NB4 (cell line): ENCODE results near the gene GUCY1A1.

Source experiments
- DNase-seq: peaks from one replicate; pipeline ENCODE4 v3.0.0; 2010; ENCODE audit warnings: low read depth
- H3K4me3 ChIP-seq: one replicate; pipeline ENCODE4 v1.5.1; 2011; ENCODE audit warnings: mild to moderate bottlenecking, low read depth, low read length, moderate library complexity
- MYC ChIP-seq: IDR thresholded peaks from 2 replicates; pipeline ENCODE4 v1.6.1; 2011; ENCODE audit warnings: low read depth, low read length
- POLR2A ChIP-seq: IDR thresholded peaks from 2 replicates; pipeline ENCODE4 v1.6.1; 2011; ENCODE audit warnings: mild to moderate bottlenecking; ENCODE audit not compliant: insufficient read length; ENCODE audit errors: extremely low read depth
- TF ChIP-seq, protein P1 (sequence below): IDR thresholded peaks from one replicate; pipeline ENCODE4 v1.5.1; 2012; ENCODE audit warnings: low read depth, low read length
- TF ChIP-seq, protein P2 (sequence below): IDR thresholded peaks from 2 replicates; pipeline ENCODE4 v1.6.1; 2011; ENCODE audit warnings: low read depth, low read length

Gene GUCY1A1

DNA sequence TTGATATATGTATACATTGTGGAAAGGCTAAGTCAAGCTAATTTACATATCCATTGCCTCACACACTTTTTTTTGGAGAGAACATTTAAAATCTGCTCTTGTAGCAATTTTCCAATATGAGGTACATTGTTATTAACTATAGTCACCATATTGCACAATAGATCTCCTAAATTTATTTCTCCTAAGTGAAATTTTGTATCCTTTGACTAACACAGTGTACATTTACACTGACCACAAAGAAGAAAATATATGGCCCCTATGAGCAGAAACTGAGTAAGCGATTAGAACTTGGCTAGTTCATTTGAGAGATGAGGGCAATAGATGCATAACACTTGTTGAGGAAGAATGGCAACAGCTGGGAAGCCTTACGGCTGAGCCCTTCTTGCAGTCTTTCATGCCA lies 71.9 kb downstream of the GUCY1A1 start:
- no peak for TF ChIP-seq MYC
- TF ChIP-seq, protein P1, sequence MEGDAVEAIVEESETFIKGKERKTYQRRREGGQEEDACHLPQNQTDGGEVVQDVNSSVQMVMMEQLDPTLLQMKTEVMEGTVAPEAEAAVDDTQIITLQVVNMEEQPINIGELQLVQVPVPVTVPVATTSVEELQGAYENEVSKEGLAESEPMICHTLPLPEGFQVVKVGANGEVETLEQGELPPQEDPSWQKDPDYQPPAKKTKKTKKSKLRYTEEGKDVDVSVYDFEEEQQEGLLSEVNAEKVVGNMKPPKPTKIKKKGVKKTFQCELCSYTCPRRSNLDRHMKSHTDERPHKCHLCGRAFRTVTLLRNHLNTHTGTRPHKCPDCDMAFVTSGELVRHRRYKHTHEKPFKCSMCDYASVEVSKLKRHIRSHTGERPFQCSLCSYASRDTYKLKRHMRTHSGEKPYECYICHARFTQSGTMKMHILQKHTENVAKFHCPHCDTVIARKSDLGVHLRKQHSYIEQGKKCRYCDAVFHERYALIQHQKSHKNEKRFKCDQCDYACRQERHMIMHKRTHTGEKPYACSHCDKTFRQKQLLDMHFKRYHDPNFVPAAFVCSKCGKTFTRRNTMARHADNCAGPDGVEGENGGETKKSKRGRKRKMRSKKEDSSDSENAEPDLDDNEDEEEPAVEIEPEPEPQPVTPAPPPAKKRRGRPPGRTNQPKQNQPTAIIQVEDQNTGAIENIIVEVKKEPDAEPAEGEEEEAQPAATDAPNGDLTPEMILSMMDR: no peak
- TF ChIP-seq, protein P2, sequence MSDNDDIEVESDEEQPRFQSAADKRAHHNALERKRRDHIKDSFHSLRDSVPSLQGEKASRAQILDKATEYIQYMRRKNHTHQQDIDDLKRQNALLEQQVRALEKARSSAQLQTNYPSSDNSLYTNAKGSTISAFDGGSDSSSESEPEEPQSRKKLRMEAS: no peak
- TF ChIP-seq POLR2A: no peak
- no peak for DNase-seq
- H3K4me3 ChIP-seq: no peak overlapping the region

DNA sequence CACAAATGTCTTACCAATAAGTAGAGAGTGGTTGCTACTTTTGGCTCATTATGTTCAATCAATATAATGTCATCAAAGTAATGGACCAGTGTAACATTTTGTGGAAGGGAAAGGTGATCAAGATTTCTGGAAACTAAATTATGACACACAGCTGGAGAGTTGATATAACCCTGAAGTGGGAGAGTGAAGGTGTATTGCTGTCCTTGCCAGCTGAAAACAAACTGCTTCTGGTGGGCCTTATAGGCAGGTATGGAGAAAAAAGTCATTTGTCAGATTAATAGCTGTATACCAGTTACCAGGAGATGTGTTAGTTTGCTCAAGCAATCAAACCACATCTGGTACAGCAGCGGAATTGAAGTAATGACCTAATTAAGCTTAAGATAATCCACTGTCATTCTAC lies 74.9 kb downstream of the GUCY1A1 start:
- DNase-seq: no peak
- no peak overlapping the region for H3K4me3 ChIP-seq
- TF ChIP-seq, protein P2: no peak
- TF ChIP-seq POLR2A: no peak
- TF ChIP-seq, protein P1: no peak
- TF ChIP-seq MYC: no peak

DNA sequence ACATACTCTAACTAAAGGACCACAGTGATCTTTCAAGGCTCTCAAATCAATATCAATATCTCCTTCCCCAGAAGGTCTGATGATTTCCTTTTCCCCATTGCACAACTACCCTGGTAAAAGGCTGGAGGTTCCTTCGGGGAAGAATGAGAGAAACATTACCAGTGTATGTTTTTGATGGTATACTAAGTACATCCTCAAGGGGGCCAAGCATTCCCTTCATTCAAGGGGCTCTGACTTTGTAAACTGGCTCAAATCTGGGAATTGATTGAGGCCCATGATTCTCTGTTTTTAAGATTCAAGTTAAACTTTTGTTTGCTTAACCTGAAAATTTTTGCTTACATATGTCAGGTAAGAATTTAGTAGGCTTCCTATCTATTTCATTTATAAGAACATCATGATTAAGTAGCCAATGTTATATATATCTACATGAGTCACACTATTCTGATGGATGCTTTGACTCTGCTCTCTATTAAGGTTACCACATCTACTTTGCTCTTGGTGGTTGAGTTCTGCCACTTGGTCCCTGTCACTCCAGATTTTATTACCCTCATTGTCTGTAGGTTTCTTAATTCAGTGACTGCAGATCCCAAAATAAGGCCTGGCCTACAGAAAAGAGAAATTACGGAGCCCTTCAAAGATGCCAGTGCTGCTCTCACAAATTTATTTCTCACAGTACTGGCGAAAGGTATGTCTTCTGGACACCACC lies 75.8 kb downstream of the GUCY1A1 start:
- TF ChIP-seq, protein P2: no peak
- TF ChIP-seq, protein P1: no peak
- DNase-seq: no peak
- H3K4me3 ChIP-seq: no peak overlapping the region

DNA sequence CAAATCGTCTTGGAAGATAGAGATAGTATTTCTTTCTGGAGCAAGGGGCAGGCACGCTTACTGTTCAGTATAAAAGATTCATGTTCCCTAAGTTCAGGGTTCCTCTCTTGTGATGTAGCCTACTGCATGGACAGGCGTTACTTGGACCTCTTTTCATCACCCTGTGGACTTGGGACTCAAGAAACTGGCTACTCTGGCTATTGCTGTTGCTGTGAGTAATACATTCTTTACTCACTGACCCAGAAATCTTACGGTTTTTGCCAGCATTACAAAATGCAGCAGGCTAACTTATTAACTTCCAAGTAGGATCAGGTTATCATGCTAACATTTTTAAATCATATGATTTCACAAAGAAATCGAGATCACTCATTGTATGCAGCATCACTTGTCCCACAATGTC lies 79.3 kb downstream of the GUCY1A1 start:
- H3K4me3 ChIP-seq: no peak overlapping the region
- DNase-seq: no peak
- no peak for TF ChIP-seq POLR2A

DNA sequence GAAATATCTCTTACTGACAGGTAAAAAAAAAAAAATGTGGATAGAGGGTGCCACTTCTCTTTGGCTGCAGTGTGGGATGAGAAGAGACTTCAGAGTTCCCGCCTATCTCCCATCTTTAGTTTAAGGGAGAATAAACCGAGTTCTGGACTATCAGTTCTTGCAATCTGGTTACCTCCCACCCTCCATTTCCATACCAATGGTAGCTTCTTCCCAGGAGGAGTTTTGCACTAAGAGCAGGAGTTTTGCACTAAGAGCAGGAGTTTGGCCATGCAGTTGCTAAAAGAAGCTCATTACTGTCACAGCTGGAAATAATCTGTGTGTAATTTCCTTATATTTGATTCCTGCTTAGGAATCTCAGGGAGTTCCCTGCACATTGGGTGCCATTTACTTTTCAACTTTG lies 81.4 kb downstream of the GUCY1A1 start:
- TF ChIP-seq POLR2A: no peak
- TF ChIP-seq, protein P1: no peak
- no peak overlapping the region for H3K4me3 ChIP-seq

DNA sequence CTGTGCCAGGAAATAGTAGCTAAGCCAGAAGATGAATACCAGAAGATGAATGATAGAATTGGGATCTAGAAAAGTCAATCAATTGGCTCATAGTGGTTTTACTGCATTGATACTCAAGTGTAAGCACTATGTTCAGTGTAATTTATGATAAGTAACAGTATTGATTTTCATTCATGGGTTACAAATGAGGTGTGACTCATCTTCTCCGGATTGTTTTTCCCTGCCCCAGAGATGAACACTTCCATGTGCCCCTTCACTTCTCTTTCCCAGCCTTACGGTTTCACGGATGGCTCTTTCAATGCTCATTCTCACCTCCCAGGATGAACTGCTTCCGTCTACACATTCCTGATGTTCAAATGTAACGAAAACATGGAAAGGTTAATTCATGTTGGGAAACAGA lies 82.4 kb downstream of the GUCY1A1 start:
- no peak for DNase-seq

More for the DNA sequence above, 81.4 kb downstream of the GUCY1A1 start:
- DNase-seq: no peak

More for the DNA sequence above, 82.4 kb downstream of the GUCY1A1 start:
- H3K4me3 ChIP-seq: no peak overlapping the region
- TF ChIP-seq, protein P2: no peak
- TF ChIP-seq, protein P1: no peak
- TF ChIP-seq POLR2A (no peak), MYC (no peak)
